Embryonic facial prominence (tissue), 1 donor: ENCODE results near the gene MPZL3.

Experiments used
- DNase-seq: peaks from one replicate; pipeline ENCODE4 v3.0.0-alpha.2; 2016; ENCODE audit errors: extremely low spot score

Gene MPZL3

DNA sequence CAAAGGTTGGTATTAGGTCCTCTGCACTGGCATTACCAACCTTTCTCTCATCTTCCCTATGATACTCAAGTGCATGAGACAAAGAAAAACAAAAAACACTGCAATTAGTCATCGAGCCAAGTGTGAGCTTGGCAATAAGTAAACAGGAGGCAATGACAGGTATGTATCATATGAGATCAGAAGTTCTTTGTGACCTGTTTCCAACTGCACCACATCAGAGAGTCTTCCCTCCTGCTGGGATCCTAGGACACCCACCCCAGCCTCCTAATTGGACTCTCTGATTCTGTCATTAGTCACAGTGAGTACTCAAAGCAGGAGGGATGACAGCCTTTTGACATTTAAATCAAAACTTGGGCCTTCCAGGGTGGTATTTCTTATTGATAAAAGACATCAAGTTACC lies 19.5 kb downstream of the MPZL3 start:
- no peak for DNase-seq

GRCh38 chr11:118231461-118231860 lies 20.7 kb downstream of the MPZL3 start:
- DNase-seq = no peak

GRCh38 chr11:118230088-118230487 lies 22.1 kb downstream of the MPZL3 start:
- DNase-seq = no peak

DNA sequence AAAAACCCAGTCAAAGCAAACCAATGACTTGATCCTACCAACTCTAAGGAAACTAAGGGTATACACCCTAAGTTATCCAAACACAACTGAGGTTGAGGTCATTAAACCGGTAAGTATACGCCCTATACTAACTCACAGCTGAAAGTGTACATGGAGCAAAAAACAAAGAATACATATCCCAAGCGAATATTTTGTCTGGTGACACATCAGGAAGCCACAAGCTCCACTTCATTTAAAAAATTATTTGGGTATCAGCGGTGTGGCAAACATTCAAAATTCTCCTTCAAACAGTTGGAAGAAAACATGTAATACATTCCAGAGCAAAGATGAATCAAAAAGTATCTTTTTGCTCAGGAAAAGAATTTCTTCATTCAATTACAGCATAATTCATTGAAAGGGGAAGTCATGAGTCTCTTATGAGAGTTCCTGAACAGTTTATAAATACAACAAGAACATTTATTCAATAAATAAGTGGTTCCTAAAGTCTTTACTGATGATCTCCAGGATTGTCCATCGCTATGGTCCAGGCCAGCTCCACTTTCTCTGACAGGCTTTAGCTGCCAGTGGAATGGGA lies 22.8 kb downstream of the MPZL3 start:
- DNase-seq = no peak

GRCh38 chr11:118227865-118228785 lies 24.0 kb downstream of the MPZL3 start:
- DNase-seq = no peak

- DNase-seq = no peak
Observed at GRCh38 chr11:118226781-118227180, 25.4 kb downstream of the MPZL3 start.

GRCh38 chr11:118226296-118226695 lies 25.9 kb downstream of the MPZL3 start:
- DNase-seq = no peak

DNA sequence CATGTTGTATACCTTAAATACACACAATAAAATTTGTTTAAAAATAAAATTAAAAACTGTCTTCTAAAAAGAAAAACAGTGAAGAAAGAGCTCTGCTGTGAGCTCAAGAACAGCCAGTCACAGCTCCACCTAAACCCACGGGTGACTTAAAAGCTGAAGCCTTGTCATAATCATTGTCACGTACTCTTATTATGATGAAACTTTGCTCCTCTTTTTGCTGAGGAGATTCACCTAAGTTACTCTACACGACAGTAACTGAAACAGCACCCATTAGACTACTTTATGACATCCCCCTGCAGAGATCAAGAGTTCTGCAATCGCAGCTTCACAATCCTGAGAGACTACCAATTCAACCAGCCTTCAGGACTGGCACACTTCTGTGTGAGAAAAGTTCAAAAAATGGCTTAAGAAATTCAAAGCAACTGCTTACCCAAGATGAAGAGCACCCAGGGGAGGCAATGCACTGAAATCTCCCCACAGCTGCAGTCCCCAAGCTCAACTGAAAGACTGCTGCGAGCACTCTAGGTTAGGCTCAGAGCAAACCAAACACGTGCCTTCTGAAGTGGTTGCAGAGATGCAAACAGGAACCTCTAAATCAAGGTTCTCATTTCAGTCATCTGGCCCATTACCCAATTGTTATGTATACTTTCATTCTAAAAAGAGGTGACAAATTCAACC lies 27.5 kb downstream of the MPZL3 start, which contains the start of gene JAML:
TSS of gene JAML (minus strand) at position 501 of the 678 bp plus-strand sequence. CDS start 10,145 bp downstream, outside the sequence.
- DNase-seq = no peak

DNA sequence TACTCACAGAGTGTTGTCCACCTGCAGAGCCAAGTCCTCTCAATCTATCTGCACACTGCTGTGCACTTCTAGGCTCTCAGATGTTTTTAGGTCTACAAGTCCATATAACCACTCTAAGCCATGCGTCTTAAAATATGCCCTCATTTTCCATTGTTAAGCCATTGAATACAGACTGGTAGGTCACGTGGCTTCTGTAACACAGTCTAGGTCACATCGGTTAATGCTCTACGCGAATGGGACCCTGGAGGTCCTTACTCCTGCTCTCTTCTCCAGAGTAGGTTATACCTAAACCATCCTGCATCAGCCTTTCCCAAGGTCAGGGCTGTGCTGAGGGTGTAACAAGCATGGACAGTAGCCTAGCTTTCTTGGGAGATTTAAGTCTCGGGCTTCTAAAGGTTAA lies 28.2 kb downstream of the MPZL3 start:
- no peak for DNase-seq

GRCh38 chr11:118223570-118223969 lies 28.6 kb downstream of the MPZL3 start:
- no peak for DNase-seq

- DNase-seq = no peak
Observed at GRCh38 chr11:118222437-118222836, 29.7 kb downstream of the MPZL3 start.

DNA sequence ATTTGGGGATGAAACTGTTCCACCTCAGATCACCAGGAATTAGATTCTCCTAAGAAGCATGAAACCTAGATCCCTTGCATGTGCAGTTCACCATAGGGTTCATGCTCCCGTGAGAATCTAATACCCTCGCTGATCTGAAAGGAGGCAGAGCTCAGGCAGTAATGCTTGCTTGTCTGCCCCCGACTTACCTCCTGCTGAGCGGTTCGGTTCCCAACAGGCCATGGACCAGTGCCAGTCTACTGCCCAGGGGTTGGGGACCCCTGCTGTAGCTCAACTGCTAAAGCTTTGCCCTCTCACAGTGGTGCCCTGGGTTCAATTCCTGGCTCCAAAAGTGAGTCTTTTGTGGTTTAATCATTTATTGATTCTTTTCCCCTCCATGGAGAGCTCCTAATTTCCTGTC lies 30.7 kb downstream of the MPZL3 start:
- no peak for DNase-seq

DNA sequence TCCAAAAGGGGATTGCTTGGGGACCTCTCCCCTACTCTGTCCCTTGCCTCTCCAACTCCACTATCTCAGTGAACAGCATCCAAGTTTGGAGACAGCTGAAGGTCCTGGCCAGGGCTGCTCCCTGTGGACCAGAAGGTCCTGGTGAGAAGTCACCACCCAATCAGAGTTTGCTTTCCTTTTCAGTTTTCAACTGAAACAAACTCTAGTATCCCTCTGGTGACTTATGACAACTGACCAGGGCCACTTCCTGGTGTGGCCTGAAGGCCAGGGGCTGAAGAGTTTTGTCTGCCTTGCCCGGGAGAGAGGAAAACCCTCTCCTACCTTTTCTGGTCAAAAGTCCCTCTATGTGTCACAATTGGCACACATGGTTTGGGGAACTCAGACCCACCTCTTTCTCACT lies 32.4 kb downstream of the MPZL3 start:
- DNase-seq = no peak

DNA sequence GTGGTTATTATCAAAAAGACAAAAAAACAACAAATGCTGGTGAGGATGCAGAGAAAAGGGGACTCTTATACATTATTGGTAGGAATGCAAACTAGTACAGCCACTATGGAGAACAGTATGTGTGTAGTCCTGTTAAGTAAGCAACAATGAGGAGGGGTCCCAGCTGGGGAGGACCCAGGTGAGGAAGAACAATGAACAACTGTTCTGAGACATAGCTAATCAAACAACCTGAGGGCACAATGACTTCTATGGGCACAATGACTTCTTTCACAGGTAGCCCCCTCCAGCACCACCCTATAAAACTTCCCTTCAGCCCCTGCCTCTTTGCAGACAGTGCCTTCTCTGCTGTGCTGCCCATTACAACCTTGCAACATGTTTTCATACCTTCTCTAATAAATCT lies 32.9 kb downstream of the MPZL3 start:
- DNase-seq = no peak

- no peak for DNase-seq
Observed at GRCh38 chr11:118217575-118217974, 34.6 kb downstream of the MPZL3 start.

GRCh38 chr11:118216621-118217481 lies 35.3 kb downstream of the MPZL3 start:
- no peak for DNase-seq

- no peak for DNase-seq
Observed at GRCh38 chr11:118215765-118216164, 36.4 kb downstream of the MPZL3 start.

GRCh38 chr11:118215262-118215661 lies 36.9 kb downstream of the MPZL3 start:
- no peak for DNase-seq

- no peak for DNase-seq
Observed at GRCh38 chr11:118214210-118214914, 37.8 kb downstream of the MPZL3 start.

DNA sequence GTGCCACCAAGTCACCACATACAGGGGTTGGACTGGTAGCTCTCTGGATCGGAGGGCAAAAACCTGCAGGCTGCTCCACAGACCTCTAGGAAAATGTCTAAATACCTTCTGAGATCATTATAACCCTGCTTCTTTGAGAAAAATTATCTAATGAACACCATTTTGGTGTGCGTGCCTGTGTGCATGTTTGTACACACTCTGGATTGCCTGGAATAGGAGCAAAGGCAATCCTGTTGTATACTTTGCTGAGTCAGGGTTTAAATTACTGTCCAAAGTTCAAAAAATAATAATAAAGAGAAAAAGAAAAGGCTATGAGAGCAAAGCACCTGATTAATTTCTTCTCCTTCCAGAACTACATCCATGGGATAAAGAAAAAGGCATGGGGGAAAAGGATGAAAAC lies 38.4 kb downstream of the MPZL3 start:
- no peak for DNase-seq

DNA sequence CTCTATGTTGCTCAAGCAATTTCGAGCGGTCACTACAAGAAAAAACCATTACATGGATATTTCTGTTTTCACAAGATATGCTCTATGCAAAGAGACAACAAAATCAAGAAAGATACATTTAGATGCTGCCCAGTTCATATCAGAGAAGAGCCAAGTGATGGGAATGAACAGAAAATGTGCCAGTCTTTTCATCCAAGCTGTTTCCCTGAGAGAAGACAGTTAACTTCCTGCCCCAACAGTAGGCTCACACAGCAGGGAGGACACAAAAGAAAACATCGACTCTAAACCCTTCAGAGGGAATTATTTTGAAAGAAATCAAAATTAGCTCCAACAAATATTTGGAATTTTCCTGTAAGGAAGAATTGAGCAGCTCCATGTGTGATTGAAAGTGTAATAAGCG lies 39.0 kb downstream of the MPZL3 start:
- no peak for DNase-seq
